GM12864 (cell line): ENCODE measurements around the gene SLC27A3.
A peak's percentile ranks its signal among the peaks of the same experiment; 100 is the strongest.

Experiments used
- DNase-seq: peaks from one replicate; pipeline ENCODE4 v3.0.0-alpha.2; 2011; ENCODE audit warnings: low read depth
- H3K4me3 ChIP-seq: 2 replicates; pipeline ENCODE4 v1.5.1; 2011; ENCODE audit warnings: mild to moderate bottlenecking, low read depth, low read length, control low read depth
- TF ChIP-seq, protein P1 (sequence below): IDR thresholded peaks from 2 replicates; pipeline ENCODE4 v1.5.1; 2011; ENCODE audit warnings: low read depth, mild to moderate bottlenecking, moderate library complexity, low read length, control low read depth, inconsistent platforms; ENCODE audit errors: missing control alignments

SLC27A3 gene

DNA sequence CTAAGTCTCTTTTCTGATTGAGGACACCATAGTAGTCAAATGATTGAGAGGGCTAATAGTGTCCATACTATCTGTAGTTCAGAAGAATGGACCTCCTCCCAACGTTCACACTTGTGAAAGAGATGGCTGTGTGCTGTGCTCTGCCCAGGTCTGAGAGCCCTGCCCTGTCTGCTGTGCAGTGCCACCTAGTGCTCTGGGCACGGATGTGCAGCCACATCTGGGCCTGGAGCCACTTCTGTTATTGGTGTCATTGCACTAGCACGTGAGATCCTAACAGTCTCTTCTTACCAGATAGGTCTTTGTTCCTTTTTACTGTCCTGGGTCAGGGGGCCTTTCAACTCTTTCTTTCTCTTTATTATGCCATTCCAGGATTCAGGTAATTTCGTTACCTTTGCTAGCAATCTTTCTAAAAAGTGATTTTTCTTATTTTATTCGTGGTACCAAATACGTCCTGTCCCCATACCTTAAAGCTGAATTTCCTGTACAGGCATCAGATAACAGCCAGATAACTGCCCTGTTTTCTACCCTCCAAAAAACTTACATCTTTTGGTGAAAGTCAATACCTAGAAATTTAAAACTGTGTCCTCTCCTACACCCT lies 25.7 kb upstream of the SLC27A3 start:
- DNase-seq: peak; percentile 56
- TF ChIP-seq, protein P1, sequence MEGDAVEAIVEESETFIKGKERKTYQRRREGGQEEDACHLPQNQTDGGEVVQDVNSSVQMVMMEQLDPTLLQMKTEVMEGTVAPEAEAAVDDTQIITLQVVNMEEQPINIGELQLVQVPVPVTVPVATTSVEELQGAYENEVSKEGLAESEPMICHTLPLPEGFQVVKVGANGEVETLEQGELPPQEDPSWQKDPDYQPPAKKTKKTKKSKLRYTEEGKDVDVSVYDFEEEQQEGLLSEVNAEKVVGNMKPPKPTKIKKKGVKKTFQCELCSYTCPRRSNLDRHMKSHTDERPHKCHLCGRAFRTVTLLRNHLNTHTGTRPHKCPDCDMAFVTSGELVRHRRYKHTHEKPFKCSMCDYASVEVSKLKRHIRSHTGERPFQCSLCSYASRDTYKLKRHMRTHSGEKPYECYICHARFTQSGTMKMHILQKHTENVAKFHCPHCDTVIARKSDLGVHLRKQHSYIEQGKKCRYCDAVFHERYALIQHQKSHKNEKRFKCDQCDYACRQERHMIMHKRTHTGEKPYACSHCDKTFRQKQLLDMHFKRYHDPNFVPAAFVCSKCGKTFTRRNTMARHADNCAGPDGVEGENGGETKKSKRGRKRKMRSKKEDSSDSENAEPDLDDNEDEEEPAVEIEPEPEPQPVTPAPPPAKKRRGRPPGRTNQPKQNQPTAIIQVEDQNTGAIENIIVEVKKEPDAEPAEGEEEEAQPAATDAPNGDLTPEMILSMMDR: peak; percentile 97
- no peak overlapping the region for H3K4me3 ChIP-seq

DNA sequence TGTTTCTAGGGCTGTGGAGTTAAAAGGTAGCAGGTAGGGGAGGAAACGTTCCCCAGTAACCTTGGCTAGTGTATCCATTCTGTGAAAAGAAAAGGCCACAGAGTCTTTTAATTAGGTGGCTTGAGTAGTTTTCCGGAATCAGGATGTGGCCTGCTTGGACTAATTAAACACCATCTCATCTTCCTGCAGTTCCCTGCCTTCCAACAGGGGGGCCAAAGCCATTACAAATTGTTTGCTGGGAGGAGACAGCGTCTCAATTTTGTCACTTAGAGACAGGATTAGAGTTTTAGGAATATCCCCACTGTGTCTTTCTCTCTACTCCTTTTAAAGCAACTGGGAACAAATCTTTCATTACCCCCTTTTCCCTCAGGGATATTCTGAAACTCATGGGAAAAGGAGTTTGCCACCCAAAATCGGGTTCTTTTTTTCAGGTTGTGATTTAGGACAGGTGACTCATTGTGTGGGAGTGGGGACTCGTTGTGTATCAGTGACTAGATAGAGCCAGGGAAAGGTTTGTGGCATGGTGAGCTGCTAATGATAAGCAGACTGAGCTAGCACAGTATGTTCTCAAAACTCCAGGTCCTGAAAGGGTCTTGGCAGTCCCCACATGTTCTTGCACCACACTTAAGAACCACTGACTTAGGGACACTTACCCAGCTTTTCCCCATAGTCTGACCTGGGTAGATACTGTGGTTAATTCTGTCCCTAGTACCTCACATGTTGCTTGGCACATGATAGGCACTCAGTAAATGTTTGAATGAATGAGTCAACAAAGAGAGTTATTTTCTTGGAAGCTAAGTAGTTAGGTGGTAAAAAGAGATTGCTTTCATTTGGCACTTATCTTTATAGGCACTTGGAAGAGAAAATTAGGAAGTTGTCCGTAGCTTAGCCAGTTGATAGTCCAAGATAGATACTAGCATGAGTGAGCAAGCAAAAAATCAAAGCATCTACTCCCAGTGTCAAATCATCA lies 24.9 kb upstream of the SLC27A3 start:
- no peak for DNase-seq
- TF ChIP-seq, protein P1: no peak

DNA sequence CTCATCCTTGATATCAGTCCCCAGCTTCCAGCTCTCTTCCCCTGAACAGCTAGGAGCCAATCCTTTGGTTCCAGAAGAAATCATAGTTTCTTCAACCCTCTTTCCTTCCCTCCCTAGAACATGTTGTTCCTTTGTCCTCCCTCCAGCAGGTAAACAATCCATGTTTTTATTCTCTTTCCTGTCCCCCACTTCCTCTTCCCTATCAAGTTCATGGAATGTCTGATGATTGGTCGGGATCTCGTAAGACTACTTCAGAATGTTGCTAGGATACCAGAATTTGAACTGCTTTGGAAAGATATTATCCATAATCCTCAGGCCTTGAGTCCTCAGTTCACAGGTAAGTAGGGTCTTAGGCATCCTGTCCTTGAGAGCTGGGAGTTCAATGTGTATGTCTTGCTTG lies 23.1 kb upstream of the SLC27A3 start:
- TF ChIP-seq, protein P1: no peak
- DNase-seq: no peak
- no peak overlapping the region for H3K4me3 ChIP-seq

More for the DNA sequence above, 24.9 kb upstream of the SLC27A3 start:
- no peak overlapping the region for H3K4me3 ChIP-seq

DNA sequence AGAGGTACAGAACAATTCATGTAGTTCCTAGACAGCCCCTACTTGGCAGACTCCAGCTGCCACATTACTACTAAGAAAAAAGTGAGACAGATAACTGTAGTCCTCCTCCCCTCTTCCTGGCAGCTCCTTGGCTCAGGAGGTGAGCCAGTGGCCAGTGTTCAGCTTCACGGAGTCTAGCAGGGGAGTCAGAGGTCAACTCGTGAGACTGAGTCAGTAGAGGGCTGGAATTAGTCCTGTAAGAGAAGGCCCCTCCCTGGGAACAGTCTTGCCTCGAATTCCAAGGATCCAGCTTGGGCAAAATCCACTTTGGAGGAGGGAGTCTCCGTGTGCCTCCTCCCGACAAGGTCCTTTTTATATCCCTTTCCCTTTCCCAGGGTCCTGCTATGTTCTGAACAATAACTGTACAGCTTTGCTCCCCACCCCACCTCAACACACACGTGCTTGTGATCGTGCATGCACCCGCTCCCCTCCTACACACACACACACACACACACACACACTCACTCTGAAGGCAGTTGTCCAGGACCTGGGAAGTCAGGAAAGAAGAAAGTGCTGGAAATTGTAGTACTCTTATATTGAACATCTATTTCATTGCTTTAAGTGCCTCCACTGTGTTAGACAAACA lies 22.5 kb upstream of the SLC27A3 start:
- TF ChIP-seq, protein P1: no peak
- no peak for DNase-seq
- H3K4me3 ChIP-seq: no peak overlapping the region

DNA sequence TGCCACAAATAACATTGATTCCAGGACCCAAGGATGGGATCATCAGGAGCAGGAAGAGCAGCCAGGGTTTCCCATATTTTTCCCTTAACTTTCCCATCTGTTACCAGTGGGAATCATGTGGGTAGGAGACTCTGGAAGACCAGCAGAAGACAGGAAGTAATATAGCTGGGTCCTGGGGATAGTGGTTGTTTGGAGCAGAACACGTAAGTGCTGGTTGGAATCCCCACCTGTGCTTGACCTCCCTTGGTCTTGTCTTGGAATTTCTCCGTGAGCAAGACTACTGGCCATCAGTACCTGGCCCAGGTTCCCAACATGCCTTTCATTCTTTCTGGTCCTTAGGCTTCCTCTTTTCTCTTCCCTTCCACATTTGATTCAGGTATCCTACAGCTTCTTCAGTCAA lies 20.9 kb upstream of the SLC27A3 start:
- DNase-seq: no peak
- TF ChIP-seq, protein P1: no peak
- H3K4me3 ChIP-seq: no peak overlapping the region

DNA sequence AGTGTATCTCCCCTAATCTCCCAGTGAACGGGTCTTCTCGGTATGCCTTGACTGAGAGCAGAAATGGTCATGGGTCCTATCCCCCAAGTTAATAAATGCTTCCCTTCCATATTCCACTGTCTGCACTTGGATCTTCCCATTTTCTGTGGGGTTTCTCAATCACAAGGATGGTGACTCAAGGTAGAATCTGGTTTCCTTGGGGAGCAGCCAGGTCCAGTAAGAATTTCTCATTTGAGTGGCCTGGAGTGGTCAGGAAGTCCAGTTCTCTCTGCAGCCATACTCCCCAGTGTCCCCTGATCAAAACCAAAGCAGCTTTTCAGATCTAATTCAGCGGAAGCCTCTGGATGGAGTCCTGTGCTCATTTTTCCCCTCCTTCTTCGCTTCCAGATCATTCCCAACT lies 14.8 kb upstream of the SLC27A3 start:
- H3K4me3 ChIP-seq: no peak overlapping the region
- no peak for DNase-seq
- TF ChIP-seq, protein P1: no peak
